ENCODE results near the gene FAM174C.

FAM174C gene

DNA sequence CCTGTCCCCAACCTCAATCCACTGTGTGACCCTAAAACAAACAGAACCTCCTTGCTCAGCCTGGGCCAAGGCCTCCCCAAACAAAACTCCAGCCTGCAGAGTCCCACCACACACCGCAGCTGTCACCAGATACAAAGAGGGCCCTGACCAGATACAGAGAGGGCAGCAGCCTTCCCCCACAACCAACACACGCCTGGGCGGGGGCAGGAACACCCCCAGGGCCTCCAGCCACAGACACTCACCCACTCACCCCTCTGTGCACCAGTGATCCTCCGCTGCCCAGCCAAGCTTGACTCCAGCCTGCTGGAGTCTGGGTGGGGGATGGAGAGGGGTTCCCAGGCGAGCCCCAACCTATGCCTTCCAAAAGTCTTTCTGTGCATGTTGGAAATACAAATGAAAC lies 12.1 kb upstream of the FAM174C start:
- no peak for DNase-seq

- DNase-seq = no peak
Observed at GRCh38 chr19:1264801-1265614, 10.3 kb upstream of the FAM174C start.

DNA sequence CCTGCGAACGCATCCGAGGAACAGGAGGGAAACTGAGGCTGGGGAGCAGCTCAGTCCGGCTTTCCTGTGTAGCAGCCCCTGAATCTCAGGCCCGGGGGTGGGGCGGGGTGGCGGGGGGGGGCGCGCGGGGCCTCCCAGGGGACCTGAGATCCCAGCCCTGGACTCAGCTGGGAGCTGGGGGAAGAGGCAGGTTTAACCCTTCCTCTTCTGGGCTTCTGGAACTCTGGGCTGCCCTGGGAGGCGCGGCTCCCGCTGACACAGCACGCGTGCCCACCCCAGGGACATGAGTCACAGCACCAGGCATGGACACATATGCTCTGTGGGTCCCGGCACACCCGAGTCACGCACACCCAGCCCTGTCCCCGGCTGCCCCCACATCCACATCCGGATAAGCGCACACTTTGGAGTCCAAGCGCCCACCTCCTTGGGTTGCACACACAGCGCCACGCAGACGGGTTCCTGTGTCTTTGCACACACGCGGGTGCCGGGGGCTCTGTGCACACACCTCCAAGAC lies 9.7 kb upstream of the FAM174C start:
- no peak for DNase-seq

DNA sequence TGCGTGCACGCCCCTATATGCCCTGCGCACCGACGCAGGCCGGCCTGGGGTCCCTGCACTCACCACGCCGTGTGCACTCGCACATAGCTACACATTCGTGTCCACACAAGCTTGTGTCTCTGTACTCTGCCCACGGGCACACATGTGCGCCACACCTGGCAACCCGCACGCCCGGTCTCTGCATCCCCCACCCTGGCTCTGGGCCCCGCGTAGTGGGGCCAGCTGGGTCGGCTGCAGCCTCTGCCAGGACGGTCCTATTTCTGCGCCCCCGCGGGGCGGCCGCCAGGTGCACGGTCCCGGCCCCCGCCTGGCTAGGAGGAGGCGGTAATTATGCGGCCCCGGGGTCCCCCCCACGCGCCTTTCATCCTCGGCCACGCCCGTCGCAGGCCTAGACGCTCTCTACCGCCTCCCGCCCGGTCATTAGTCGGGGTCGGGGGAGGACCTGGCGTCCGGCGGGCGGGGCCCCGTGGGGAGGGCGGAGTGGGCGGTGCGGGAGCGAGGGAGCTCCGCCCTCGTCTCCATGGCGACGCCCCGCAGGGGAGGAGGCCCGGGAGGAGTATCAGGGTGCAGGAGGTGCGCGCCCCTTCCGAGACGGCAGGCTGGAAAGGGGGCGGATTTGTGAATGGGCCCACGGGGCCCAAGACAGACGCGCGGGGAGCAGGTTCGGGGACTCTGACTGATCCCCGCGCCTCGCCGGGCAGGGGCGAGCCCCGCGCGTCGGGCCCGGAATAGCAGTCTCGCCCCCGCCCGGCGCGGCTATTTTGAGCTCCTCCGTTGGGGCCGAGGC lies 9.0 kb upstream of the FAM174C start:
- DNase-seq = peak; percentile 53

DNA sequence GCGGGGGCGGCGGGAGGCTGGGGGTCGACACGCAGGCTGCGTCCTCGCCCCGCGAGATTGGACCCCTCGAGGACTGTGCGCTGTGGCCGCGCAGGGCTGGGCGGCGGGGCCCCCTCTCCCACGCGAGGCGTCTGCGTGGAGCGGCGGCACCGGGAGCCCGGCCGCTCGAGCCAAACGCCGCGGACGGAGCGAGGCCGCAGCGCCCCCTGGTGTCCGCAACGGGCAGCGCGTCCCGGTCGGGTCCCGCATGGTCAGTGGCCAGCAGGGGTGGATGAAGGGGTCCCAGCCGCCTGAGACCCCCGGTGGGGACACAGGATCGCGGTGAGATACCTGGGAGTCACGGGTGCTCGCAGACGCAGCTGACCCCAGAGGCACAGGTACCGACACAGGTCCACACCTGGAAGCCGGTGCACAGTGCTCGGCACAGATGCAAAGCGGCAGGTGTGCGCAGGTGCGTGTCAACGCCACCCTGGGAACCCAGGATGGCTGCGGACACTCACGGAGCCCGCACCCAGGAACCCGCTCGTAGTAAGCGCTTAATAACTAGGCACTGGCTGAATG lies 8.3 kb upstream of the FAM174C start:
- DNase-seq = peak; percentile 83

GRCh38 chr19:1267477-1268225 lies 7.7 kb upstream of the FAM174C start:
- DNase-seq = peak; percentile 4

- DNase-seq = peak; percentile 13
Observed at GRCh38 chr19:1268226-1269064, 6.9 kb upstream of the FAM174C start.

GRCh38 chr19:1269065-1269477 lies 6.3 kb upstream of the FAM174C start, which contains the start of gene CIRBP:
Gene CIRBP, plus strand, starts transcription at chr19:1269332. Its CDS starts 1,602 bp downstream, at chr19:1270934.
- peak; percentile 99 for DNase-seq

DNA sequence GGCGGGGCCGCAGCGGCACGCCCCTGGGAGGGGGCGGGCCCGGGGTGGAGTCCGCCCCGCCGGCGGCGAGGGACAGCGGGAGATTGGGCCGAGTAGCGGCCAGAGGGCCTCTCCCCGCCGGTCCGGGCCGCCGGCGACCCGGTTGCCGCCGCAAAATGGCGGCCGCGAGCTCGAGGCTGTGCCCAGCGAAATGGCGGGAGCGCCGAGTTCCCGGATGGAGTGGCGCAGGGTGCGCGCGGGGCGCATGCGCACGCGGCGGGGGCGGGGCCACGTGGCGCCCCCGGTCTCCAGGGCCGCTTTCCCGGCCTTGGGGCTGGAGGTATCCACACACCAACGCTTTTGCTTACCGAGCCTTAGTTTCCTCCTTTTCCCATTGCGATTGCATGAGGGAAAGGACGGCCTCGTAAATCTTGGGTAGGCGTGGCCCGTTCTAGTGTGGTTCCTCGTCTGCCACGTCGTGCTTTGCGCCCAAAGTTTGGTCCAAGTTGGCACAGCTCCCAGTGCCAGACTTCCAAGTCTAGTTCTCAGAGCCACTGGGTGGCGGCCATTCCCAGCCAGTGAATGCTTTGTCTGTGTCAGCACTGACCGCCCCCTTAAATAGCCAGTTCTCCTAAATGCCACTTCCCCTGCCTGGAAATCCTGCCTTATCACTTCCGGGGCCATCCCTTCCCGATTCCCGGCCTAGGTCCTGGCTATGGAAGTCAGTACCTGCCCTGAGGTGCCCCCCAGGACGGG lies 5.7 kb upstream of the FAM174C start:
- peak; percentile 89 for DNase-seq

GRCh38 chr19:1270213-1270853 lies 5.0 kb upstream of the FAM174C start:
- no peak for DNase-seq

- no peak for DNase-seq
Observed at GRCh38 chr19:1270854-1271527, 4.3 kb upstream of the FAM174C start.

DNA sequence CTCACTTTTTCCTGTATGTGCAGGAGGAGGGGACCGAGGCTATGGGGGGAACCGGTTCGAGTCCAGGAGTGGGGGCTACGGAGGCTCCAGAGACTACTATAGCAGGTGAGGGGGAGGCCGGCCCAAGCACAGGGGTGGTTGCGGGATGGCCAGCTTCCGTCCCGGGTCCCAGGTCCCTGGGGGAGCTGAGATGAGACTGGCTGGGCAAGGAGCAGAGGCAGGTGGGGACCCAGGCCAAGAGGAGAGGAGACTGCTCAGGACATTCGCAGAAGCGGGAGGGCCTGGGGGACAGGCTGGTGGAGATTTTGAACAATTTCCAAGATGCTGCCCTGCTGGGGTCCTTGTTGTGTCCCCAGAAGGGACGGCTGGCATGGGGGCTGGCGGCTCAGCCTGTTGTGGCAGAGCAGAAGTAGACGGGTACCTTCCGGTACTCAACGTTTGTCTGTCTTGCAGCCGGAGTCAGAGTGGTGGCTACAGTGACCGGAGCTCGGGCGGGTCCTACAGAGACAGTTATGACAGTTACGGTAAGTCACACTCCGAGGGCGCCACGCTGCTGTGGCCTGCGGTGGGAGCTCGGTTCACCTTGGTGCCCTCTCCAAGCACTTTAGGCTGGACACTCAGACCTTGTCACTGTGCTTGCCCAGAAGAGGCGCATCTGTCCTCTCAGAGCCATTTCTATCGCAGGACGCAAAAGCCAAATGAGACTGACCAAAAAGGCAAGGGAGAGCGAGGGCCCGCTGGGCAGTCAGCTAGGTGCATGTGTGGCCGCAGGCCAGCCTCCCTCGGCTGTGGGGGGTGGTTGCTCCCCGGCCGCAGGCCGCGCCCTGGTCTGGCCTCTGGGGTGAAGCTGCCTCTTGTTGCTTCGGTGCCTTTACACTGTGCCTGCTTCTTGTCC lies 3.6 kb upstream of the FAM174C start:
- DNase-seq = no peak

- peak; percentile 9 for DNase-seq
Observed at GRCh38 chr19:1272423-1273262, 2.7 kb upstream of the FAM174C start.

DNA sequence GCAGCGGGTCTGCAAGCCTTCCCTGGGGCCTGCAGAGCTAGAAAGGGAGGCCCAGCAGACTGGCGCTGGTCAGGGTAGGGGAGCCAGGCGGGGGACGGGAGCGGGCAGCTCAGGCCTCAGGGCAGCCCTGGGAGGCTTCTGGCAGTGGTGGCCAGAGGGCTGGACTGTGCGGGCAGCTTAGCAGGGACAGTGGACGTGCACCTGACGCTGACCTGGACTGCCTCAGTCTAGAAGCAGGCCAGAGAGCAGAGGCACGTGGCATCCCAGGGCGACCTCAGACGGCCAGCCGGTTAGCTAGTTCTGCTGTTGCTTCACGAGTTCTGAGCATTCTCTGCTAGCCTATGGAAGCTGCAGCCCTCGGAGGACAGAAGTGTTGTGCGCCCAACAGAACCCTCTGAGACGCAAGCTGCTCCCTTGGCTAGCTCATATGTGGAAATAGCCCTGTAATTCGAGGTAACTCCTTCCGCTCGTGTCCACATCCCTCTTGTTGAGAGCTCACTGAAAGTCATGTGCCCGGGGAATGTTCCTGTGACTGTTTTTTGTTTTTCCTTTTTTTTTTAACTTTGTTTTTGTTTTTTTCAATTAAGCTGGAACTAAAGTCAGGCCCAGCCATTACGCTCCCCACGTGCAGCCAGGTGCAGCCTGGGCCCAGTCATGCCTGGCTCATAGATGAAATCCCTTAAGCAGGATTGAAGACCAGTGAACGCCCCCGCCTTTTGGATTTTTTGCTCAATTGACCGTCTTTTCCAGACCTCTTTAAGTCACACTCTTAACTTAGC lies 1.9 kb upstream of the FAM174C start:
- DNase-seq = peak; percentile 2

DNA sequence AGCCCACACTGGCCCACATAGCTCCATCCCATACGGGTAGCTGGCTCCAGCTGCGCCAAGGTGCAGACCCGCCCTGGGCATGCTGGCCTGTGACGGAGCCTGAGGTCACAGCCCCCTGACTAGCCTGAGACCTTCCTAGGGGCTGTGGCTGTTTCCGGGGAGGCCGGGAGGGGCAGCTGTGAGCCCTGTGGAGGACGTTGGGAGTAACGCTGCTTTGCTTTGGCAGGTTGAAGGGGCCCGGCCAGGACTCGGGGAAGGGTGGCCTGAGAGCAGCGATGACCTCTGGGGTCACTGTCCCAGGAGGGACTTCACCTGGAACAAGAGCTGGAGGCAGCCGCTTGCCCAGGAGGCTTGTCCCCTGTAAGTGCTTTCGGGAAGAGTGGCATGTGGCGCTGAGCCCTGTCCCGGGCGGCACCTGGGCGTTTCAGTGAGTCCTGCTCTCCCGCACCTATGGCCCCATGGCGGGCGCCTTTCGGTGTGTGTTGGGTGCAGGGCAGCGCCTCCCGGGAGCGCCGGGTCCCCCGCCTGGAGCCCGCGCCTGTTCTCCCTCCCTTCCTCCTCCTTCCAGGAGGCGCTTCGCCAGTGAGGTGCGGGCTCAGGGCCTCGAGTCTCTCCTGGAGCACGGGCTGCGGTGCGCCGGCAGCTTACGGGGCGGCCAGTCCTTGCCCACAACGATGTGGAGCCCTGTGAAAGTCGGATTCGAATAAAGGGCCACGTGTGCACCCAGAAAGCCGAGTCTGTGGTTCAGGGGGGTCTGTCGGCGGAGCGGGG lies 1.1 kb upstream of the FAM174C start:
- no peak for DNase-seq

- no peak for DNase-seq
Observed at GRCh38 chr19:1274852-1275259, 474 bp upstream of the FAM174C start.
